HEK293 (cell line): ENCODE measurements around the gene BCL2.

ENCODE experiments used
- CTCF ChIA-PET: fragments of 350-600 bp; formaldehyde crosslinking; extraction: SDS; loops from one replicate; lab custom pipeline; 2021; ENCODE audit warnings: antibody characterized with exemption; lab: Yijun Ruan, JAX
- POLR2A ChIA-PET: fragments of 300-600 bp; formaldehyde crosslinking; extraction: SDS; loops from one replicate; lab custom pipeline; 2020; ENCODE audit warnings: antibody characterized with exemption, inconsistent platforms; lab: Yijun Ruan, JAX
- H3K27ac ChIP-seq: fragments of 200-500 bp; sonication (Bioruptor generic); 2 replicates; pipeline ENCODE4 v1.5.1; 2014; ENCODE audit warnings: low read depth, low read length, control low read depth, inconsistent platforms; ENCODE audit errors: extremely low read depth
- H3K36me3 ChIP-seq, 2 experiments: fragments of 200-500 bp in 1 of 2; sonication (Bioruptor generic) in 1 of 2; 1 replicate in 1 of 2; 2 replicates in 1 of 2; pipeline ENCODE4 v1.5.1; 2014 to 2017; ENCODE audit warnings: inconsistent platforms in 2 of 2, low read length in 2 of 2; ENCODE audit not compliant: control insufficient read depth in 2 of 2, insufficient read depth in 1 of 2
- H3K4me1 ChIP-seq: fragments of 200-500 bp; sonication (Bioruptor generic); 2 replicates; pipeline ENCODE4 v1.5.1; 2014; ENCODE audit warnings: mild to moderate bottlenecking, low read length, inconsistent platforms; ENCODE audit not compliant: control insufficient read depth, insufficient read depth
- H3K4me3 ChIP-seq: 2 replicates; pipeline ENCODE4 v1.5.1; 2011; ENCODE audit warnings: low read depth, mild to moderate bottlenecking, control low read depth, low read length, moderate library complexity
- H3K9me3 ChIP-seq: fragments of 200-500 bp; sonication (Bioruptor generic); 2 replicates; pipeline ENCODE4 v1.5.1; 2014; ENCODE audit warnings: low read depth, low read length, inconsistent platforms; ENCODE audit not compliant: control insufficient read depth, insufficient read depth
- BCL11A ChIP-seq: fragments of 450-650 bp; formaldehyde crosslinking; IDR thresholded peaks from 2 replicates; pipeline ENCODE4 v1.5.1; 2016; ENCODE audit warnings: low read depth, missing biosample characterization, missing genetic modification characterization
- EGR2 ChIP-seq: fragments of 450-650 bp; formaldehyde crosslinking; IDR thresholded peaks from 2 replicates; pipeline ENCODE4 v1.5.1; 2016; ENCODE audit warnings: low read depth, missing biosample characterization, missing genetic modification characterization
- GLIS1 ChIP-seq: fragments of 450-650 bp; formaldehyde crosslinking; IDR thresholded peaks from 2 replicates; pipeline ENCODE4 v1.5.1; 2016; ENCODE audit warnings: missing biosample characterization, missing genetic modification characterization
- OSR2 ChIP-seq: fragments of 450-650 bp; formaldehyde crosslinking; IDR thresholded peaks from 2 replicates; pipeline ENCODE4 v1.5.1; 2016; ENCODE audit warnings: missing biosample characterization, missing genetic modification characterization
- SCRT2 ChIP-seq: fragments of 450-650 bp; formaldehyde crosslinking; IDR thresholded peaks from 2 replicates; pipeline ENCODE4 v1.5.1; 2016; ENCODE audit warnings: missing biosample characterization, missing genetic modification characterization
- SP7 ChIP-seq: fragments of 450-650 bp; formaldehyde crosslinking; IDR thresholded peaks from 2 replicates; pipeline ENCODE4 v1.5.1; 2016; ENCODE audit warnings: missing biosample characterization, missing genetic modification characterization
- YY1 ChIP-seq: fragments of 450-650 bp; formaldehyde crosslinking; IDR thresholded peaks from 2 replicates; pipeline ENCODE4 v1.5.1; 2018; ENCODE audit warnings: missing biosample characterization, missing genetic modification characterization
- ZBTB17 ChIP-seq: fragments of 450-650 bp; formaldehyde crosslinking; IDR thresholded peaks from 2 replicates; pipeline ENCODE4 v1.5.1; 2016; ENCODE audit warnings: missing biosample characterization, missing genetic modification characterization
- ZBTB48 ChIP-seq: fragments of 450-650 bp; formaldehyde crosslinking; IDR thresholded peaks from 2 replicates; pipeline ENCODE4 v1.5.1; 2016; ENCODE audit warnings: missing biosample characterization, missing genetic modification characterization
- ZBTB8A ChIP-seq: fragments of 450-650 bp; formaldehyde crosslinking; IDR thresholded peaks from 2 replicates; pipeline ENCODE4 v1.5.1; 2016; ENCODE audit warnings: missing biosample characterization, missing genetic modification characterization
- ZFP37 ChIP-seq: fragments of 450-650 bp; formaldehyde crosslinking; IDR thresholded peaks from 2 replicates; pipeline ENCODE4 v1.5.1; 2016; ENCODE audit warnings: missing biosample characterization, missing genetic modification characterization
- ZIC2 ChIP-seq: fragments of 450-650 bp; formaldehyde crosslinking; IDR thresholded peaks from 2 replicates; pipeline ENCODE4 v1.5.1; 2016; ENCODE audit warnings: missing biosample characterization, missing genetic modification characterization
- ZNF10 ChIP-seq: fragments of 450-650 bp; formaldehyde crosslinking; IDR thresholded peaks from 2 replicates; pipeline ENCODE4 v1.5.1; 2017; ENCODE audit warnings: missing biosample characterization, missing genetic modification characterization
- ZNF202 ChIP-seq: fragments of 450-650 bp; formaldehyde crosslinking; IDR thresholded peaks from 2 replicates; pipeline ENCODE4 v1.5.1; 2016; ENCODE audit warnings: missing biosample characterization, missing genetic modification characterization, borderline replicate concordance
- ZNF24 ChIP-seq: fragments of 450-650 bp; formaldehyde crosslinking; IDR thresholded peaks from 2 replicates; pipeline ENCODE4 v1.5.1; 2016; ENCODE audit warnings: missing biosample characterization, missing genetic modification characterization
- ZNF473 ChIP-seq: fragments of 450-650 bp; formaldehyde crosslinking; IDR thresholded peaks from 2 replicates; pipeline ENCODE4 v1.5.1; 2017; ENCODE audit warnings: missing biosample characterization, missing genetic modification characterization
- ZNF514 ChIP-seq: fragments of 450-650 bp; formaldehyde crosslinking; IDR thresholded peaks from 2 replicates; pipeline ENCODE4 v1.5.1; 2016; ENCODE audit warnings: missing biosample characterization, missing genetic modification characterization
- ZNF555 ChIP-seq: fragments of 450-650 bp; formaldehyde crosslinking; conservative IDR thresholded peaks from 2 replicates; pipeline ENCODE4 v1.5.1; 2017; ENCODE audit warnings: missing biosample characterization, mild to moderate bottlenecking, missing genetic modification characterization, inconsistent platforms
- ZNF596 ChIP-seq: fragments of 450-650 bp; IDR thresholded peaks from 2 replicates; pipeline ENCODE4 v1.5.0; 2018; ENCODE audit warnings: missing biosample characterization, mild to moderate bottlenecking, missing genetic modification characterization, moderate library complexity
- ZNF629 ChIP-seq: fragments of 450-650 bp; formaldehyde crosslinking; IDR thresholded peaks from 2 replicates; pipeline ENCODE4 v1.5.1; 2017; ENCODE audit warnings: missing biosample characterization, missing genetic modification characterization
- ZNF843 ChIP-seq: fragments of 450-650 bp; formaldehyde crosslinking; IDR thresholded peaks from 2 replicates; pipeline ENCODE4 v1.5.1; 2016; ENCODE audit warnings: missing biosample characterization, missing genetic modification characterization
- TF ChIP-seq, protein P1 (sequence below): fragments of 450-650 bp; formaldehyde crosslinking; IDR thresholded peaks from 2 replicates; pipeline ENCODE4 v1.5.1; 2017; ENCODE audit warnings: missing biosample characterization, missing genetic modification characterization
- TF ChIP-seq, protein P2 (sequence below): fragments of 450-650 bp; formaldehyde crosslinking; conservative IDR thresholded peaks from 2 replicates; pipeline ENCODE4 v1.5.1; 2016; ENCODE audit warnings: low read depth, missing biosample characterization, missing genetic modification characterization
- TF ChIP-seq, protein P3 (sequence below): fragments of 450-650 bp; formaldehyde crosslinking; IDR thresholded peaks from 2 replicates; pipeline ENCODE4 v1.5.1; 2017; ENCODE audit warnings: missing biosample characterization, missing genetic modification characterization

The BCL2 gene

DNA sequence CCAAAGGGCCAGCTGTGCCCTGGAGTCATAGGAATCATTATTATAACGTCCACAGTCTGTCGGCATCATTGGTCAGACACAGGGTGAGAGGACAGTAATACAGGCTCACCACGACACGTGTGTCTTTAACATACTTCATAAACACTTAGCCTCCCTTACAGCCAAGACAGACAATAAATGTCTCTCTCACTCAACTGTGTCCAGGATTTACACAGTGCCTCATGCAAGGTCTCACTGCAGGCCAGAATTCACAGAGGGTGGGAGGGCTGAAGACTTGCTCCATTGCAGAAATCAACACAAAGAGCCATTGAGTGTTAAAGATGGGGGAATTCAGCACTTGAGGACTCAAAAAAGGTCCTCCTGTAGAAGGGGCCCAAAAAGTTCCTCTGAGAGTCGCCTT lies 210.5 kb downstream of the BCL2 start:
- Histone ChIP-seq H3K4me1 (peaks cover 24% of the 10 kb centered on the region), H3K36me3 (no peaks in the 10 kb centered on the region)
- TF ChIP-seq ZIC2 (tag by site-specific recombination) (0 out of 2 replicates have a peak, but pooled peaks have one; percentile 20), ZBTB17 (tag by site-specific recombination) (no peak)
- TF ChIP-seq, all 188 proteins: peak for 1
- Histone ChIP-seq H3K4me3 (no peak overlapping the region), H3K9me3 (no peaks in the 10 kb centered on the region), H3K27ac (no peak overlapping the region)
- CTCF ChIA-PET: interaction anchor here (1.4 kb wide), 1 partner anchor 11 kb away, joined by 3 read pairs; no protein-coding TSS in a partner anchor
- POLR2A ChIA-PET: no interaction called here

DNA sequence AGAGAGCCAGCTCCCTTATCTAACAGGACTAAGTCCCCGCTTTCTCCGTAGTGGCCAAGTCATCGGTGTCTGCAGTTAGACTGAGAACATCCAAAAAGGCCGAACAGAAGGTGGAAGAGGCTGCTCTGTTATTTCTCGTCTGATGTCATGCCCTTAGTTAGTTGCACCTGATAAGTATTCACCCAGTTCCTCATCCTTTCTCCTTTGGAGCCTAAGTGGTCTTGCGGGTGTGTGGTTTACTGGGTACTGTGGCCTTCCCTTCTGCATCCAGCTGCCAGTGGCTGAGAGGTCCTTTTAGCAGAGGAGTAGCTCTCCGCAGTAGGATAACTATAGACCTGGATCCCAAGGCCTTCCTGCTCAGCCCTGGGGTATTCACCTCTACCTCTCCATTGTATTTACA lies 211.6 kb downstream of the BCL2 start:
- Histone ChIP-seq H3K4me3 (no peak overlapping the region), H3K9me3 (no peaks in the 10 kb centered on the region), H3K4me1 (peaks cover 24% of the 10 kb centered on the region), H3K27ac (peak overlapping the region; percentile 1; the same call in 1 of the 2 replicates), H3K36me3 (no peaks in the 10 kb centered on the region)
- TF ChIP-seq BCL11A (tag by site-specific recombination): no peak
- TF ChIP-seq ZNF202 (tag by site-specific recombination): no peak
- no peak for TF ChIP-seq ZBTB48 (tag by site-specific recombination)
- TF ChIP-seq ZNF473 (tag by site-specific recombination): no peak
- peak; percentile 82; the same call in 1 of the 2 replicates for TF ChIP-seq ZNF10 (tag by site-specific recombination)
- TF ChIP-seq, protein P1, sequence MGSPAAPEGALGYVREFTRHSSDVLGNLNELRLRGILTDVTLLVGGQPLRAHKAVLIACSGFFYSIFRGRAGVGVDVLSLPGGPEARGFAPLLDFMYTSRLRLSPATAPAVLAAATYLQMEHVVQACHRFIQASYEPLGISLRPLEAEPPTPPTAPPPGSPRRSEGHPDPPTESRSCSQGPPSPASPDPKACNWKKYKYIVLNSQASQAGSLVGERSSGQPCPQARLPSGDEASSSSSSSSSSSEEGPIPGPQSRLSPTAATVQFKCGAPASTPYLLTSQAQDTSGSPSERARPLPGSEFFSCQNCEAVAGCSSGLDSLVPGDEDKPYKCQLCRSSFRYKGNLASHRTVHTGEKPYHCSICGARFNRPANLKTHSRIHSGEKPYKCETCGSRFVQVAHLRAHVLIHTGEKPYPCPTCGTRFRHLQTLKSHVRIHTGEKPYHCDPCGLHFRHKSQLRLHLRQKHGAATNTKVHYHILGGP (tag by site-specific recombination): no peak
- no peak for TF ChIP-seq ZNF514
- TF ChIP-seq OSR2: no peak
- ChIA-PET POLR2A (no interaction called here), CTCF (interaction anchor here (0.6 to 1.4 kb wide), 4 partner anchors 12 to 887 kb away, joined by 3 to 6 read pairs (median 3); no protein-coding TSS in a partner anchor)

DNA sequence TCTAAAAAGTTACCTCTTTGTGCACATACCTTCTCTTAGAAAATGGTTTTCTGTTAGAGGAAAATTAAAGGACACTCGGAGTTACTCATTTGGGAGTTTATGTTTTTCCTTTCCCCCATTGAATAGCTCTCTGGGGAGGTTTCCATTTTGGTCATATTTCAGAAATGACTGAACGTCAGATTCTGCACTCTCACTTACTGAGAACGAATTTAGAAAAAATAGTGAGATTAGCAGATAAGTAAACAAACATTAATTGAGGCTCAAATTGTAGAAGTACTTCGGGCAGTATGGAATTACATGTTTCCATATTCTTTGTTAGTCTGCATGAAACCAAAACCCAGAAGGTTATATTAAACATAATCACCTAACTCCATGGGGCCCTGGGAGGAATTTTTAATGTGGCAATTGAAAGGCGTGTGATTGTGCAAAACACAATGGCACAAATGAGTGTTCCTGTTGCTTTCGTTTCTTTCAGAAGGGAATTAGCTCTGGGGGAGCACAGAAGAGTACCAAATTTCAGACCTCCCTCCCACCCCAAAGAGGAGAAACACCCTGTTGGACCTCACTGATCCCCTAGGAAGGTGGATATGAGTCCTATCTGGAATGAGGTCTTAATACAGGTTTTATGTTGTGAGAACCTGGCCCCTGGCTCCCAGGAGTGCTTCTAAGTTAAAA lies 212.3 kb downstream of the BCL2 start:
- Histone ChIP-seq H3K4me3 (no peak overlapping the region), H3K9me3 (no peaks in the 10 kb centered on the region), H3K36me3 (no peaks in the 10 kb centered on the region), H3K4me1 (peaks cover 24% of the 10 kb centered on the region), H3K27ac (peak overlapping the region; percentile 1)
- POLR2A ChIA-PET: no interaction called here
- CTCF ChIA-PET: interaction anchor here (0.6 to 1.4 kb wide), 5 partner anchors 12 to 887 kb away, joined by 3 to 6 read pairs (median 3); no protein-coding TSS in a partner anchor
- peak; percentile 36; the same call in 1 of the 2 replicates for TF ChIP-seq GLIS1 (tag by site-specific recombination)
- TF ChIP-seq ZNF843: peak; percentile 67; the same call in 1 of the 2 replicates
- 0 out of 2 replicates have a peak, but pooled peaks have one; percentile 42 for TF ChIP-seq ZNF24
- TF ChIP-seq, protein P2, sequence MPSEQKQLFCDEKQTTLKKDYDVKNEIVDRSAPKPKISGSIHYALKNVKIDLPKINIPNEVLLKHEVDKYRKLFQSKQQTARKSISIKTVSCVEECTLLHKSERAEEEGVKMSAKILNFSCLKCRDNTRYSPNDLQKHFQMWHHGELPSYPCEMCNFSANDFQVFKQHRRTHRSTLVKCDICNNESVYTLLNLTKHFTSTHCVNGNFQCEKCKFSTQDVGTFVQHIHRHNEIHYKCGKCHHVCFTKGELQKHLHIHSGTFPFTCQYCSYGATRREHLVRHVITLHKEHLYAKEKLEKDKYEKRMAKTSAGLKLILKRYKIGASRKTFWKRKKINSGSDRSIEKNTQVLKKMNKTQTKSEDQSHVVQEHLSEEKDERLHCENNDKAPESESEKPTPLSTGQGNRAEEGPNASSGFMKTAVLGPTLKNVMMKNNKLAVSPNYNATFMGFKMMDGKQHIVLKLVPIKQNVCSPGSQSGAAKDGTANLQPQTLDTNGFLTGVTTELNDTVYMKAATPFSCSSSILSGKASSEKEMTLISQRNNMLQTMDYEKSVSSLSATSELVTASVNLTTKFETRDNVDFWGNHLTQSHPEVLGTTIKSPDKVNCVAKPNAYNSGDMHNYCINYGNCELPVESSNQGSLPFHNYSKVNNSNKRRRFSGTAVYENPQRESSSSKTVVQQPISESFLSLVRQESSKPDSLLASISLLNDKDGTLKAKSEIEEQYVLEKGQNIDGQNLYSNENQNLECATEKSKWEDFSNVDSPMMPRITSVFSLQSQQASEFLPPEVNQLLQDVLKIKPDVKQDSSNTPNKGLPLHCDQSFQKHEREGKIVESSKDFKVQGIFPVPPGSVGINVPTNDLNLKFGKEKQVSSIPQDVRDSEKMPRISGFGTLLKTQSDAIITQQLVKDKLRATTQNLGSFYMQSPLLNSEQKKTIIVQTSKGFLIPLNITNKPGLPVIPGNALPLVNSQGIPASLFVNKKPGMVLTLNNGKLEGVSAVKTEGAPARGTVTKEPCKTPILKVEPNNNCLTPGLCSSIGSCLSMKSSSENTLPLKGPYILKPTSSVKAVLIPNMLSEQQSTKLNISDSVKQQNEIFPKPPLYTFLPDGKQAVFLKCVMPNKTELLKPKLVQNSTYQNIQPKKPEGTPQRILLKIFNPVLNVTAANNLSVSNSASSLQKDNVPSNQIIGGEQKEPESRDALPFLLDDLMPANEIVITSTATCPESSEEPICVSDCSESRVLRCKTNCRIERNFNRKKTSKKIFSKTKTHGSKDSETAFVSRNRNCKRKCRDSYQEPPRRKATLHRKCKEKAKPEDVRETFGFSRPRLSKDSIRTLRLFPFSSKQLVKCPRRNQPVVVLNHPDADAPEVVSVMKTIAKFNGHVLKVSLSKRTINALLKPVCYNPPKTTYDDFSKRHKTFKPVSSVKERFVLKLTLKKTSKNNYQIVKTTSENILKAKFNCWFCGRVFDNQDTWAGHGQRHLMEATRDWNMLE (tag by site-specific recombination): 0 out of 2 replicates have a peak, but pooled peaks have one; percentile 9
- TF ChIP-seq SCRT2 (tag by site-specific recombination): no peak
- peak; percentile 73 for TF ChIP-seq OSR2
- TF ChIP-seq YY1 (tag by site-specific recombination): 0 out of 2 replicates have a peak, but pooled peaks have one; percentile 18
- TF ChIP-seq ZFP37: no peak
- no peak for TF ChIP-seq ZNF555
- TF ChIP-seq EGR2: no peak
- TF ChIP-seq, protein P3, sequence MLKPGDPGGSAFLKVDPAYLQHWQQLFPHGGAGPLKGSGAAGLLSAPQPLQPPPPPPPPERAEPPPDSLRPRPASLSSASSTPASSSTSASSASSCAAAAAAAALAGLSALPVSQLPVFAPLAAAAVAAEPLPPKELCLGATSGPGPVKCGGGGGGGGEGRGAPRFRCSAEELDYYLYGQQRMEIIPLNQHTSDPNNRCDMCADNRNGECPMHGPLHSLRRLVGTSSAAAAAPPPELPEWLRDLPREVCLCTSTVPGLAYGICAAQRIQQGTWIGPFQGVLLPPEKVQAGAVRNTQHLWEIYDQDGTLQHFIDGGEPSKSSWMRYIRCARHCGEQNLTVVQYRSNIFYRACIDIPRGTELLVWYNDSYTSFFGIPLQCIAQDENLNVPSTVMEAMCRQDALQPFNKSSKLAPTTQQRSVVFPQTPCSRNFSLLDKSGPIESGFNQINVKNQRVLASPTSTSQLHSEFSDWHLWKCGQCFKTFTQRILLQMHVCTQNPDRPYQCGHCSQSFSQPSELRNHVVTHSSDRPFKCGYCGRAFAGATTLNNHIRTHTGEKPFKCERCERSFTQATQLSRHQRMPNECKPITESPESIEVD (tag by site-specific recombination): peak; percentile 92
- TF ChIP-seq SP7 (tag by site-specific recombination): peak; percentile 32; the same call in 1 of the 2 replicates
- TF ChIP-seq ZNF629 (tag by site-specific recombination): peak; percentile 17; the same call in 1 of the 2 replicates
- TF ChIP-seq ZBTB8A: peak; percentile 42; the same call in 1 of the 2 replicates
- 0 out of 2 replicates have a peak, but pooled peaks have one; percentile 24 for TF ChIP-seq ZNF596 (tag by site-specific recombination)
